Subcutaneous adipose tissue (tissue), 4 donors: ENCODE results near the gene MAP4K3. TPM values are rescaled to one million over a fixed set of nuclear protein-coding genes. Genes with fewer than 3 reads are reported as not detected.

ENCODE experiments used
- CTCF ChIP-seq: fragments of 450-650 bp; IDR thresholded peaks from one replicate; pipeline ENCODE4 v1.5.1; 2016; ENCODE audit warnings: low read depth, mild to moderate bottlenecking, control low read depth, antibody characterized with exemption, moderate library complexity
- total RNA-seq, 4 donors: library from RNA; depleted of rRNA; stranded (reverse); fragments of >200 nt; gene quantifications; one replicate each; pipeline ENCODE4 v1.1.0, GENCODE V29; 2016

The MAP4K3 gene
- total RNA-seq, 4 donors from 2014 or later: 57.8 to 90.6 (median 63.6) TPM

- TF ChIP-seq CTCF: no peak
These were observed 146.7 kb downstream of the MAP4K3 start for GRCh38 chr2:39290433-39290832.

- no peak for TF ChIP-seq CTCF
These were observed 147.5 kb downstream of the MAP4K3 start for GRCh38 chr2:39289609-39290008.

- no peak for TF ChIP-seq CTCF
These were observed 153.5 kb downstream of the MAP4K3 start for GRCh38 chr2:39283561-39283960.

GRCh38 chr2:39281391-39281790 lies 155.7 kb downstream of the MAP4K3 start:
- TF ChIP-seq CTCF: no peak

GRCh38 chr2:39275016-39275415 lies 162.1 kb downstream of the MAP4K3 start:
- no peak for TF ChIP-seq CTCF

- TF ChIP-seq CTCF: no peak
These were observed 167.1 kb downstream of the MAP4K3 start for GRCh38 chr2:39269941-39270340.

- TF ChIP-seq CTCF: no peak
These were observed 170.1 kb downstream of the MAP4K3 start for GRCh38 chr2:39266916-39267434.
